Transverse colon (tissue), 4 donors: ENCODE measurements around the gene BBS1. TPM values are rescaled to one million over a fixed set of nuclear protein-coding genes. Genes with fewer than 3 reads are reported as not detected.

ENCODE experiments used
- DNase-seq: peaks from one replicate; pipeline ENCODE4 v3.0.0-alpha.2; 2019
- H3K27ac ChIP-seq, 4 donors: fragments of 200-600 bp; sonication (generic); 2 replicates each; pipeline ENCODE4 v1.5.1; 2016 to 2018; ENCODE audit warnings: inconsistent platforms in 4 of 4
- H3K27me3 ChIP-seq: fragments of 200-600 bp; sonication (generic); 2 replicates; pipeline ENCODE4 v1.5.1; 2017; ENCODE audit warnings: inconsistent platforms
- H3K36me3 ChIP-seq, 4 donors: fragments of 200-600 bp; sonication (generic); 2 replicates each; pipeline ENCODE4 v1.5.1; 2017 to 2019; ENCODE audit warnings: inconsistent platforms in 4 of 4
- H3K4me1 ChIP-seq, 4 donors: fragments of 200-600 bp; sonication (generic); 2 replicates each; pipeline ENCODE4 v1.5.1; 2017 to 2020; ENCODE audit warnings: inconsistent platforms in 4 of 4
- H3K4me3 ChIP-seq, 4 donors: fragments of 200-600 bp; sonication (generic); 1 replicate in 1 of 4; 2 replicates in 3 of 4; pipeline versions ENCODE4 v1.5.1 to v1.6.1; 2017 to 2019; ENCODE audit warnings: inconsistent platforms in 4 of 4
- H3K9me3 ChIP-seq, 2 donors: fragments of 200-600 bp; sonication (generic); 2 replicates each; pipeline ENCODE4 v1.5.1; 2017 to 2019; ENCODE audit warnings: inconsistent platforms in 2 of 2
- EP300 ChIP-seq: sonication (generic); formaldehyde crosslinking; IDR thresholded peaks from one replicate; pipeline ENCODE4 v1.6.1; 2017; ENCODE audit warnings: antibody characterized with exemption, low read depth
- POLR2A ChIP-seq: fragments of 450-650 bp; IDR thresholded peaks from one replicate; pipeline ENCODE4 v1.6.1; 2016; ENCODE audit warnings: antibody characterized with exemption, mild to moderate bottlenecking, moderate library complexity
- POLR2AphosphoS5 ChIP-seq, 3 donors: sonication (generic); formaldehyde crosslinking; IDR thresholded peaks; one replicate each; pipeline ENCODE4 v1.6.1; 2016; ENCODE audit warnings: antibody characterized with exemption in 3 of 3
- WGBS, 2 donors: methylation state at CpG; one replicate each; pipeline ENCODE4 v1.1.5; 2018; ENCODE audit warnings: low coverage in 1 of 2; 5-methylcytosine and 5-hydroxymethylcytosine counted together
- in situ Hi-C, 4 donors: fragments of 200-750 bp; cut with MboI; loops; one replicate each; pipeline versions ENCODE4 v1.15.0 to v1.15.1; 2017; ENCODE audit warnings: low sequenced_read_pairs in 3 of 4, low pct_ligation_motif_present in 1 of 4, low pct_unique_long_range_greater_than_20kb in 1 of 4
- intact Hi-C: fragments of 100-400 bp; cut with DNase I; formaldehyde crosslinking; loops from one replicate; pipeline ENCODE4 v1.15.1; 2023; ENCODE audit warnings: low total_unique reads
- total RNA-seq, 4 donors: library from RNA; depleted of rRNA; stranded (reverse); fragments of >200 nt; gene quantifications; one replicate each; pipeline ENCODE4 v1.1.0, GENCODE V29; 2016
- TF ChIP-seq, protein P1 (sequence below), 5 experiments: fragments of 200-600 bp in 3 of 5; fragments of 450-650 bp in 2 of 5; sonication (generic) in 3 of 5; IDR thresholded peaks; 1 replicate in 2 of 5; 2 replicates in 3 of 5; pipeline ENCODE4 v1.5.1; 2016 to 2017; ENCODE audit warnings: antibody characterized with exemption in 5 of 5, inconsistent platforms in 3 of 5, mild to moderate bottlenecking in 2 of 5, moderate library complexity in 1 of 5

The BBS1 gene
- total RNA-seq, 4 donors from 2014 or later: 33.3 to 146 (median 56.0) TPM

- TF ChIP-seq POLR2AphosphoS5 (IDR thresholded peaks at IDR 0.05) (peak; percentile 89 to 96 (median 94)), EP300 (peak; percentile 33), POLR2A (peak; percentile 97)
- TF ChIP-seq, protein P1, sequence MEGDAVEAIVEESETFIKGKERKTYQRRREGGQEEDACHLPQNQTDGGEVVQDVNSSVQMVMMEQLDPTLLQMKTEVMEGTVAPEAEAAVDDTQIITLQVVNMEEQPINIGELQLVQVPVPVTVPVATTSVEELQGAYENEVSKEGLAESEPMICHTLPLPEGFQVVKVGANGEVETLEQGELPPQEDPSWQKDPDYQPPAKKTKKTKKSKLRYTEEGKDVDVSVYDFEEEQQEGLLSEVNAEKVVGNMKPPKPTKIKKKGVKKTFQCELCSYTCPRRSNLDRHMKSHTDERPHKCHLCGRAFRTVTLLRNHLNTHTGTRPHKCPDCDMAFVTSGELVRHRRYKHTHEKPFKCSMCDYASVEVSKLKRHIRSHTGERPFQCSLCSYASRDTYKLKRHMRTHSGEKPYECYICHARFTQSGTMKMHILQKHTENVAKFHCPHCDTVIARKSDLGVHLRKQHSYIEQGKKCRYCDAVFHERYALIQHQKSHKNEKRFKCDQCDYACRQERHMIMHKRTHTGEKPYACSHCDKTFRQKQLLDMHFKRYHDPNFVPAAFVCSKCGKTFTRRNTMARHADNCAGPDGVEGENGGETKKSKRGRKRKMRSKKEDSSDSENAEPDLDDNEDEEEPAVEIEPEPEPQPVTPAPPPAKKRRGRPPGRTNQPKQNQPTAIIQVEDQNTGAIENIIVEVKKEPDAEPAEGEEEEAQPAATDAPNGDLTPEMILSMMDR (IDR thresholded peaks at IDR 0.05): peak in 1 of 5 experiments; percentile 6
- intact Hi-C loops: no loop called here
- 1 to 40% methylated on average over 1 to 61 of the region's 62 CpGs for WGBS, 2 donors
Observed at GRCh38 chr11:66480117-66480938, 30.1 kb upstream of the BBS1 start, which contains the start of gene DPP3. TSS of gene DPP3 (plus strand) at chr11:66480434. CDS start at chr11:66482201, 1,767 bp downstream.

DNA sequence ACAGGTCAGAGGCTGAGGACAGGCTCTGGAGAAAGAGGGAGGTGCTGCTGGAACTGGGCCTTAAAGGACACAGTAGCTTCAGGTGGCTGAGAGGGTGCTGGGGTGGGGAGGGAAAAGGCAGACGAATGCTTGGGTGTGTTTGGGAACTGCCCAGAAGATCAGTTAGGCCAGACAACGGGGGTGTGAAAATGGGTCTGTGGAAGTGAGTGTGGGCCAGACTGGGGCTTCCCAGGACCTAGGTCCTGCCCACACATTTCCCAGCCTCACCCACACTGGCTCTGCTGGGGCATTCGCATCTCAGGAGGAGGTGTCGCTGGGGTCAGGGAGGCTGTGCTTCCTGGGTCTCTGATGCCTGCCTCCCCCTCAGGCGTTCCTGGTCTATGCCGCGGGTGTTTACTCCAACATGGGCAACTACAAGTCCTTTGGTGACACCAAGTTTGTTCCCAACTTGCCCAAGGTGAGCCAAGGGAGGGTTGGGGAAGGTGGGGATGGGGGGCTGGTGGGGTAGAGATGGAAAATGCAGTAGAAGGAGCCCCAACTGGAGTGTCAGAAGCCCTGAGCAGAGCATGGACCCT is 25.5 kb upstream of the BBS1 start:
- H3K36me3 ChIP-seq: peaks cover 0 to 21% (median 9%) of the 10 kb centered on the region in 4 donors
- 86 to 100% methylated on average over 1 to 7 of the region's 7 CpGs for WGBS, 2 donors
- in situ Hi-C loops: no loop called here

More at GRCh38 chr11:66480117-66480938, 30.1 kb upstream of the BBS1 start, which contains the start of gene DPP3:
- peaks cover 0 to 18% (median 15%) of the 10 kb centered on the region in 4 donors for H3K4me1 ChIP-seq
- H3K27ac ChIP-seq: peak within 1 kb of the TSS; percentile 89 to 97 (median 96)
- peak; percentile 99 for DNase-seq
- no peaks in the 10 kb centered on the region for H3K36me3 ChIP-seq
- peak within 1 kb of the TSS; percentile 43 to 71 (median 59) for H3K4me3 ChIP-seq
- H3K9me3 ChIP-seq: no peaks in the 10 kb centered on the region
- no peaks in the 10 kb centered on the region for H3K27me3 ChIP-seq
- in situ Hi-C loops: no loop called here

GRCh38 chr11:66488957-66489356 is 21.5 kb upstream of the BBS1 start:
- intact Hi-C loops: no loop called here
- Histone ChIP-seq H3K9me3 (no peaks in the 10 kb centered on the region), H3K4me1 (peaks cover 0 to 5% (median 0%) of the 10 kb centered on the region in 4 donors), H3K36me3 (peaks cover 0 to 21% (median 9%) of the 10 kb centered on the region in 4 donors), H3K27ac (no peak overlapping the region), H3K4me3 (no peak overlapping the region), H3K27me3 (no peaks in the 10 kb centered on the region)
- 94% methylated on average over 3 to 10 of the region's 10 CpGs for WGBS, 2 donors
- TF ChIP-seq EP300 (no peak), POLR2AphosphoS5 (IDR thresholded peaks at IDR 0.05) (no peak), POLR2A (no peak)
- TF ChIP-seq, protein P1 (IDR thresholded peaks at IDR 0.05): no peak
- no peak for DNase-seq
- in situ Hi-C loops: no loop called here

More for the DNA sequence above, 25.5 kb upstream of the BBS1 start:
- Histone ChIP-seq H3K4me3 (no peak overlapping the region), H3K4me1 (peaks cover 0 to 8% (median 8%) of the 10 kb centered on the region in 4 donors), H3K27ac (no peak overlapping the region), H3K9me3 (no peaks in the 10 kb centered on the region), H3K27me3 (no peaks in the 10 kb centered on the region)
- intact Hi-C loops: no loop called here
- no peak for DNase-seq
- TF ChIP-seq POLR2A: no peak
- TF ChIP-seq EP300: no peak
- no peak for TF ChIP-seq POLR2AphosphoS5 (IDR thresholded peaks at IDR 0.05)
- TF ChIP-seq, protein P1 (IDR thresholded peaks at IDR 0.05): no peak

DNA sequence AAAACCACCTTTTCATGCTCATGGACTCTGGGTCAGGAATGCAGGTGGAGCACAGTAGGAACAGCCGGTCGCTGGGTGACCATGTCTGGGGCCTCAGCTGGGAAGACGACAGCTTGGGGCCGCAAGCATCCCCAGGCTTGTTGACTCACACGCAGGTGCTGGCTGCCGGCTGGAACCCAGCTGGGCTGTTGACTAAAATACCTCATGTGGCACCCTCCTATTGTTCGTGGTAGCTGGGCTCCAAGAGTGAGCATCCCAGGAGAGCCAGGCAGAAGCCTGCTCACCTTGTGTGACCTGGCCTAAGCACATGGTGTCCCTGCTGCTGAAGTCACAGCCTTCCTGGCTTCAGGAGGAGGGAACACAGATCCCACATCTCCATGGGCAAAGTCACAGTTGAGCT is 20.8 kb upstream of the BBS1 start:
- Histone ChIP-seq H3K36me3 (peaks cover 0 to 21% (median 9%) of the 10 kb centered on the region in 4 donors), H3K27ac (no peak overlapping the region), H3K4me3 (no peak overlapping the region), H3K4me1 (peaks cover 0 to 5% (median 0%) of the 10 kb centered on the region in 4 donors), H3K9me3 (no peaks in the 10 kb centered on the region), H3K27me3 (no peaks in the 10 kb centered on the region)
- in situ Hi-C loops (no loop called here), intact Hi-C loops (no loop called here)
- no peak for DNase-seq
- WGBS, 2 donors: 81% methylated on average over 7 of the region's 7 CpGs; no CpG with 5 or more reads in 1 of the 2 donors
- TF ChIP-seq EP300 (no peak), POLR2AphosphoS5 (IDR thresholded peaks at IDR 0.05) (no peak), POLR2A (no peak)
- TF ChIP-seq, protein P1 (IDR thresholded peaks at IDR 0.05): no peak
